Glomerular visceral epithelial cell (primary cell): ENCODE measurements around the gene HGFAC.

Experiments used
- DNase-seq: peaks from one replicate; pipeline ENCODE4 v3.0.0-alpha.2; 2016; ENCODE audit errors: extremely low spot score

HGFAC gene

GRCh38 chr4:3462321-3462789 lies 20.6 kb downstream of the HGFAC start:
- no peak for DNase-seq

- no peak for DNase-seq
Measured at GRCh38 chr4:3462790-3463415, 21.1 kb downstream of the HGFAC start, which contains the start of gene DOK7. Gene DOK7, plus strand, starts transcription at chr4:3463306. Its CDS starts 70 bp downstream, at chr4:3463376.

- DNase-seq: no peak
Measured at GRCh38 chr4:3463556-3464348, 22.0 kb downstream of the HGFAC start.

- DNase-seq: no peak
Measured at GRCh38 chr4:3464349-3464905, 22.7 kb downstream of the HGFAC start.

GRCh38 chr4:3464911-3465697 lies 23.3 kb downstream of the HGFAC start:
- no peak for DNase-seq

- DNase-seq: no peak
Measured at GRCh38 chr4:3465698-3466671, 24.2 kb downstream of the HGFAC start.

- DNase-seq: no peak
Measured at GRCh38 chr4:3466691-3467600, 25.2 kb downstream of the HGFAC start.

- no peak for DNase-seq
Measured at GRCh38 chr4:3467601-3468031, 25.8 kb downstream of the HGFAC start.

GRCh38 chr4:3468154-3468553 lies 26.4 kb downstream of the HGFAC start:
- no peak for DNase-seq

GRCh38 chr4:3468804-3469203 lies 27.0 kb downstream of the HGFAC start:
- no peak for DNase-seq

GRCh38 chr4:3469386-3470243 lies 27.8 kb downstream of the HGFAC start:
- DNase-seq: no peak

GRCh38 chr4:3470244-3471097 lies 28.7 kb downstream of the HGFAC start:
- no peak for DNase-seq

GRCh38 chr4:3471098-3471760 lies 29.5 kb downstream of the HGFAC start:
- no peak for DNase-seq

GRCh38 chr4:3471886-3472285 lies 30.1 kb downstream of the HGFAC start:
- DNase-seq: no peak

GRCh38 chr4:3472411-3473141 lies 30.8 kb downstream of the HGFAC start:
- DNase-seq: no peak

- DNase-seq: no peak
Measured at GRCh38 chr4:3473181-3473950, 31.6 kb downstream of the HGFAC start.
